Naive thymus-derived CD8-positive, alpha-beta T cell (primary cell): ENCODE data around the gene NOC4L. TPM values are rescaled to one million over a fixed set of nuclear protein-coding genes. Genes with fewer than 3 reads are reported as not detected.
"Not testable (repeated sequence)": the region's sequence is repeated elsewhere in the genome, so short reads cannot be mapped to it uniquely, and the experiment has no call there.

Source experiments
- ATAC-seq, 2 donors: fragments of 150-1000 bp; cut with Tn5 transposase in 1 of 2; sonication (Bioruptor Pico), chemical (Tn5 transposase) in 1 of 2; 1 replicate in 1 of 2; 2 replicates in 1 of 2; pipeline ENCODE4 v1.10.0; 2021; ENCODE audit warnings: mild to moderate bottlenecking in 2 of 2, moderate library complexity in 2 of 2
- POLR2A ChIA-PET: fragments of 350-600 bp; sonication (Branson Sonifier 250); formaldehyde crosslinking; loops from one replicate; lab custom pipeline; 2021; ENCODE audit warnings: antibody characterized with exemption; lab: Charles Lee
- DNase-seq, 10 donors: peaks; one replicate each; pipeline versions ENCODE4 v3.0.0 to v3.0.0-alpha.2; 2020 to 2022
- H3K27ac Mint-ChIP-seq, 10 donors: one replicate each; pipeline ENCODE4 v1.8.0; 2020 to 2022; ENCODE audit warnings: mild to moderate bottlenecking in 10 of 10, mixed read lengths in 10 of 10, moderate library complexity in 4 of 10, inconsistent platforms in 1 of 10
- H3K27me3 Mint-ChIP-seq, 5 donors: one replicate each; pipeline ENCODE4 v1.8.0; 2021 to 2022; ENCODE audit warnings: mixed read lengths in 5 of 5
- H3K36me3 Mint-ChIP-seq, 3 donors: one replicate each; pipeline ENCODE4 v1.8.0; 2020 to 2022; ENCODE audit warnings: mixed read lengths in 3 of 3, mild to moderate bottlenecking in 2 of 3, inconsistent platforms in 1 of 3
- H3K4me1 Mint-ChIP-seq, 4 donors: one replicate each; pipeline ENCODE4 v1.8.0; 2021 to 2022; ENCODE audit warnings: mixed read lengths in 4 of 4
- H3K4me3 Mint-ChIP-seq, 10 donors: one replicate each; pipeline ENCODE4 v1.8.0; 2020 to 2022; ENCODE audit warnings: mild to moderate bottlenecking in 10 of 10, mixed read lengths in 10 of 10, moderate library complexity in 6 of 10, inconsistent platforms in 1 of 10
- H3K9me3 Mint-ChIP-seq, 9 donors: one replicate each; pipeline ENCODE4 v1.8.0; 2020 to 2022; ENCODE audit warnings: mixed read lengths in 9 of 9, mild to moderate bottlenecking in 3 of 9, inconsistent platforms in 1 of 9, moderate library complexity in 1 of 9
- polyA plus RNA-seq, 3 donors: library from polyadenylated mRNA; unstranded; fragments of 300-500 nt; fragmentation: Illumina TruSeq; gene quantifications; one replicate each; pipeline ENCODE4 v1.2.3, GENCODE V29; 2021
- total RNA-seq, 8 experiments: library from RNA in 2 of 8; stranded (reverse) in 2 of 8; gene quantifications; one replicate each; pipeline ENCODE4 v1.2.3 and lab custom pipeline; 2021 to 2026

Gene NOC4L
- total RNA-seq (10 to 100 TPM; 21.8 to 23.5 TPM), polyA plus RNA-seq (10 to 100 TPM; 20.0 to 31.2 (median 23.7) TPM), total RNA-seq (lab: John Stamatoyannopoulos, UW) (11.8 to 62.8 (median 19.6) reads per million in 6 experiments)

- POLR2A ChIA-PET, result interaction anchor here (0.6 to 1.7 kb wide), 3 partner anchors 15 to 162 kb away, joined by 3 to 6 read pairs (median 4); no protein-coding TSS in a partner anchor
- peak; percentile 93 to 98 (median 96) for DNase-seq
- peak; percentile 91 to 92 for ATAC-seq
- peak within 1 kb of the TSS; percentile 91 to 99 (median 96) for H3K27ac Mint-ChIP-seq
- peaks cover 14 to 39% (median 30%) of the 10 kb centered on the region in 4 donors for H3K4me1 Mint-ChIP-seq
- H3K9me3 Mint-ChIP-seq, result peaks cover 0 to 2% (median 0%) of the 10 kb centered on the region in 9 donors
- peaks cover 0 to 22% (median 5%) of the 10 kb centered on the region in 3 donors for H3K36me3 Mint-ChIP-seq
- peak within 1 kb of the TSS; percentile 85 to 98 (median 92) for H3K4me3 Mint-ChIP-seq
- H3K27me3 Mint-ChIP-seq, result peaks cover 0 to 2% (median 0%) of the 10 kb centered on the region in 5 donors
These were observed at the start of gene NOC4L, which contains the start of gene DDX51 for GRCh38 chr12:132144115-132144809. TSS of gene NOC4L (plus strand) at chr12:132144457. CDS start at chr12:132144489, 32 bp downstream. TSS of gene DDX51 (minus strand) at chr12:132144319. CDS start at chr12:132144296, 23 bp downstream.

- Mint-ChIP-seq H3K27ac (peak overlapping the region; percentile 87 to 98 (median 95)), H3K9me3 (peaks cover 5 to 24% (median 14%) of the 10 kb centered on the region in 9 donors), H3K36me3 (peaks cover 20 to 42% (median 29%) of the 10 kb centered on the region in 3 donors), H3K27me3 (no peaks in the 10 kb centered on the region), H3K4me1 (peaks cover 10 to 32% (median 20%) of the 10 kb centered on the region in 4 donors), H3K4me3 (peak overlapping the region in 9 of 10 donors; percentile 45 to 80 (median 61))
- POLR2A ChIA-PET, result no interaction called here
- no peak for ATAC-seq
- peak in 1 of 10 donors; percentile 13 for DNase-seq
These were observed 48.5 kb upstream of the NOC4L start for GRCh38 chr12:132095520-132096409.

- no peaks in the 10 kb centered on the region for H3K27me3 Mint-ChIP-seq
- POLR2A ChIA-PET, result interaction anchor here (0.6 kb wide), 1 partner anchor 601 kb away, joined by 4 read pairs; no protein-coding TSS in a partner anchor
- DNase-seq, result no peak
- ATAC-seq, result no peak
- no peak overlapping the region for H3K4me3 Mint-ChIP-seq
- peak overlapping the region in 4 of 10 donors; percentile 14 to 68 (median 44) for H3K27ac Mint-ChIP-seq
- H3K4me1 Mint-ChIP-seq, result peaks cover 10 to 30% (median 20%) of the 10 kb centered on the region in 4 donors
- peaks cover 20 to 31% (median 26%) of the 10 kb centered on the region in 3 donors for H3K36me3 Mint-ChIP-seq
- H3K9me3 Mint-ChIP-seq, result peaks cover 5 to 24% (median 14%) of the 10 kb centered on the region in 9 donors
These were observed 44.5 kb upstream of the NOC4L start for GRCh38 chr12:132099739-132100138.

GRCh38 chr12:132100306-132101065 is 43.8 kb upstream of the NOC4L start:
- peaks cover 10 to 27% (median 16%) of the 10 kb centered on the region in 4 donors for H3K4me1 Mint-ChIP-seq

GRCh38 chr12:132102297-132102696 is 42.0 kb upstream of the NOC4L start:
- H3K27me3 Mint-ChIP-seq, result no peaks in the 10 kb centered on the region
- peaks cover 5 to 32% (median 10%) of the 10 kb centered on the region in 3 donors for H3K36me3 Mint-ChIP-seq
- H3K4me1 Mint-ChIP-seq, result peaks cover 0 to 14% (median 5%) of the 10 kb centered on the region in 4 donors
- POLR2A ChIA-PET, result no interaction called here
- DNase-seq (no peak), ATAC-seq (no peak)
- no peak overlapping the region for H3K4me3 Mint-ChIP-seq
- peak overlapping the region in 1 of 10 donors; percentile 47 for H3K27ac Mint-ChIP-seq
- peaks cover 0 to 4% (median 0%) of the 10 kb centered on the region in 9 donors for H3K9me3 Mint-ChIP-seq

More at GRCh38 chr12:132100306-132101065, 43.8 kb upstream of the NOC4L start:
- H3K27me3 Mint-ChIP-seq, result no peaks in the 10 kb centered on the region
- DNase-seq, result no peak
- POLR2A ChIA-PET, result interaction anchor here (0.6 kb wide), 1 partner anchor 600 kb away, joined by 4 read pairs; no protein-coding TSS in a partner anchor
- peaks cover 19 to 35% (median 26%) of the 10 kb centered on the region in 3 donors for H3K36me3 Mint-ChIP-seq
- peaks cover 4 to 23% (median 12%) of the 10 kb centered on the region in 9 donors for H3K9me3 Mint-ChIP-seq
- no peak overlapping the region for H3K27ac Mint-ChIP-seq
- ATAC-seq, result no peak
- no peak overlapping the region for H3K4me3 Mint-ChIP-seq

GRCh38 chr12:132103072-132103471 is 41.2 kb upstream of the NOC4L start:
- peaks cover 0 to 10% (median 5%) of the 10 kb centered on the region in 4 donors for H3K4me1 Mint-ChIP-seq
- not testable (repeated sequence) for H3K27me3 Mint-ChIP-seq, H3K9me3 Mint-ChIP-seq, DNase-seq, ATAC-seq, H3K4me3 Mint-ChIP-seq
- H3K36me3 Mint-ChIP-seq, result peaks cover 0 to 32% (median 9%) of the 10 kb centered on the region in 3 donors
- POLR2A ChIA-PET, result interaction anchor here (0.5 kb wide), 1 partner anchor 9 kb away, joined by 4 read pairs; no protein-coding TSS in a partner anchor
- peak overlapping the region in 1 of 10 donors; percentile 59 for H3K27ac Mint-ChIP-seq

GRCh38 chr12:132103542-132104308 is 40.5 kb upstream of the NOC4L start:
- Mint-ChIP-seq H3K36me3 (peaks cover 0 to 32% (median 10%) of the 10 kb centered on the region in 3 donors), H3K27me3 (no peaks in the 10 kb centered on the region), H3K27ac (peak overlapping the region in 1 of 10 donors; percentile 59), H3K4me1 (peaks cover 0 to 10% (median 4%) of the 10 kb centered on the region in 4 donors), H3K9me3 (no peaks in the 10 kb centered on the region), H3K4me3 (no peak overlapping the region)
- POLR2A ChIA-PET, result interaction anchor here (0.5 kb wide), 1 partner anchor 8 kb away, joined by 4 read pairs; no protein-coding TSS in a partner anchor
- ATAC-seq (no peak), DNase-seq (no peak)

GRCh38 chr12:132105467-132105866 is 38.8 kb upstream of the NOC4L start:
- DNase-seq, result no peak
- Mint-ChIP-seq H3K9me3 (no peaks in the 10 kb centered on the region), H3K27me3 (no peaks in the 10 kb centered on the region), H3K36me3 (peaks cover 0 to 42% (median 19%) of the 10 kb centered on the region in 3 donors), H3K27ac (no peak overlapping the region), H3K4me1 (peaks cover 0 to 10% (median 3%) of the 10 kb centered on the region in 4 donors), H3K4me3 (no peak overlapping the region)
- no peak for ATAC-seq
- POLR2A ChIA-PET, result no interaction called here

- POLR2A ChIA-PET, result interaction anchor here (0.8 kb wide), 1 partner anchor 30 kb away, joined by 3 read pairs; no protein-coding TSS in a partner anchor
- Mint-ChIP-seq H3K4me3 (no peak overlapping the region), H3K36me3 (peaks cover 0 to 51% (median 26%) of the 10 kb centered on the region in 3 donors), H3K27ac (no peak overlapping the region), H3K27me3 (no peaks in the 10 kb centered on the region), H3K9me3 (no peaks in the 10 kb centered on the region), H3K4me1 (peaks cover 0 to 5% (median 3%) of the 10 kb centered on the region in 4 donors)
- no peak for DNase-seq
- ATAC-seq, result no peak
These were observed 37.3 kb upstream of the NOC4L start for GRCh38 chr12:132106921-132107320.

- ATAC-seq (no peak), DNase-seq (no peak)
- Mint-ChIP-seq H3K27ac (no peak overlapping the region), H3K4me3 (no peak overlapping the region), H3K36me3 (peaks cover 0 to 61% (median 26%) of the 10 kb centered on the region in 3 donors), H3K27me3 (no peaks in the 10 kb centered on the region), H3K9me3 (no peaks in the 10 kb centered on the region), H3K4me1 (peaks cover 0 to 4% (median 3%) of the 10 kb centered on the region in 4 donors)
- POLR2A ChIA-PET, result no interaction called here
These were observed 35.9 kb upstream of the NOC4L start for GRCh38 chr12:132108211-132108832.
